Trophoblast cell (in vitro differentiated cells and primary cell): Measurements from ENCODE around the gene ILDR1.

ENCODE experiments used
- DNase-seq, 2 donors: peaks; one replicate each; pipeline ENCODE4 v3.0.0-alpha.2; 2016
- H2AFZ ChIP-seq: 2 replicates; pipeline ENCODE4 v1.6.1; 2013; ENCODE audit warnings: low read length, moderate library complexity, mild to moderate bottlenecking; ENCODE audit not compliant: insufficient read depth, poor library complexity
- H2AK5ac ChIP-seq: 2 replicates; pipeline ENCODE4 v1.6.1; 2013; ENCODE audit warnings: mild to moderate bottlenecking, low read length
- H2BK120ac ChIP-seq: 2 replicates; pipeline ENCODE4 v1.6.1; 2013; ENCODE audit warnings: low read length, mild to moderate bottlenecking, moderate library complexity; ENCODE audit not compliant: insufficient read depth, poor library complexity
- H2BK12ac ChIP-seq: 2 replicates; pipeline ENCODE4 v1.6.1; 2013; ENCODE audit warnings: mild to moderate bottlenecking, low read length, moderate library complexity
- H2BK5ac ChIP-seq: 2 replicates; pipeline ENCODE4 v1.6.1; 2013; ENCODE audit warnings: low read length, low read depth, moderate library complexity, mild to moderate bottlenecking; ENCODE audit not compliant: poor library complexity
- H3K14ac ChIP-seq: 2 replicates; pipeline ENCODE4 v1.6.1; 2013; ENCODE audit warnings: mild to moderate bottlenecking, low read length
- H3K18ac ChIP-seq: 2 replicates; pipeline ENCODE4 v1.6.1; 2013; ENCODE audit warnings: mild to moderate bottlenecking, low read length
- H3K23ac ChIP-seq: 2 replicates; pipeline ENCODE4 v1.6.1; 2013; ENCODE audit warnings: low read length
- H3K27ac ChIP-seq: 2 replicates; pipeline ENCODE4 v1.5.1; 2013; ENCODE audit warnings: low read depth, mild to moderate bottlenecking, inconsistent platforms, low read length, moderate library complexity
- H3K27me3 ChIP-seq: 2 replicates; pipeline ENCODE4 v1.6.1; 2013; ENCODE audit warnings: inconsistent platforms, mild to moderate bottlenecking, low read length, moderate library complexity; ENCODE audit not compliant: insufficient read depth
- H3K36me3 ChIP-seq, 2 experiments: 1 replicate in 1 of 2; 2 replicates in 1 of 2; pipeline ENCODE4 v1.6.1; 2013; ENCODE audit warnings: low read length in 2 of 2, mild to moderate bottlenecking in 2 of 2, moderate library complexity in 1 of 2; ENCODE audit not compliant: insufficient read depth in 2 of 2, control insufficient read depth in 1 of 2
- H3K4ac ChIP-seq: 2 replicates; pipeline ENCODE4 v1.6.1; 2013; ENCODE audit warnings: low read depth, mild to moderate bottlenecking, low read length, moderate library complexity
- H3K4me1 ChIP-seq, 2 experiments: 1 replicate in 1 of 2; 2 replicates in 1 of 2; pipeline ENCODE4 v1.6.1; 2013; ENCODE audit warnings: low read length in 2 of 2, mild to moderate bottlenecking in 2 of 2, moderate library complexity in 1 of 2; ENCODE audit not compliant: insufficient read depth in 2 of 2, control insufficient read depth in 1 of 2
- H3K4me2 ChIP-seq: 2 replicates; pipeline ENCODE4 v1.6.1; 2013; ENCODE audit warnings: inconsistent platforms, mild to moderate bottlenecking, low read length, moderate library complexity
- H3K4me3 ChIP-seq: 2 replicates; pipeline ENCODE4 v1.5.1; 2013; ENCODE audit warnings: mild to moderate bottlenecking, low read depth, low read length, inconsistent platforms
- H3K79me1 ChIP-seq: one replicate; pipeline ENCODE4 v1.6.1; 2013; ENCODE audit warnings: low read length
- H3K79me2 ChIP-seq: 2 replicates; pipeline ENCODE4 v1.6.1; 2013; ENCODE audit warnings: low read length, mild to moderate bottlenecking; ENCODE audit not compliant: control insufficient read depth, insufficient read depth, poor library complexity
- H3K9ac ChIP-seq: 2 replicates; pipeline ENCODE4 v1.6.1; 2013; ENCODE audit warnings: mild to moderate bottlenecking, low read length
- H3K9me3 ChIP-seq: 2 replicates; pipeline ENCODE4 v1.6.1; 2013; ENCODE audit warnings: low read depth, mild to moderate bottlenecking, control low read depth, inconsistent platforms, low read length; ENCODE audit not compliant: insufficient read depth
- H4K12ac ChIP-seq: 2 replicates; pipeline ENCODE4 v1.6.1; 2013; ENCODE audit warnings: low read depth, mild to moderate bottlenecking, low read length, moderate library complexity
- H4K8ac ChIP-seq: 2 replicates; pipeline ENCODE4 v1.6.1; 2013; ENCODE audit warnings: low read depth, mild to moderate bottlenecking, low read length, moderate library complexity
- H4K91ac ChIP-seq: one replicate; pipeline ENCODE4 v1.6.1; 2013; ENCODE audit warnings: low read depth, mild to moderate bottlenecking, low read length, moderate library complexity
- WGBS: extraction: QIAGEN DNeasy Blood & Tissue Kit; methylation state at CpG from one replicate; pipeline ENCODE4 v1.1.7; 2013; ENCODE audit warnings: missing lambda C conversion rate; ENCODE audit not compliant: insufficient read length, insufficient coverage; ENCODE audit errors: extremely low coverage; 5-methylcytosine and 5-hydroxymethylcytosine counted together

ILDR1 gene

DNA sequence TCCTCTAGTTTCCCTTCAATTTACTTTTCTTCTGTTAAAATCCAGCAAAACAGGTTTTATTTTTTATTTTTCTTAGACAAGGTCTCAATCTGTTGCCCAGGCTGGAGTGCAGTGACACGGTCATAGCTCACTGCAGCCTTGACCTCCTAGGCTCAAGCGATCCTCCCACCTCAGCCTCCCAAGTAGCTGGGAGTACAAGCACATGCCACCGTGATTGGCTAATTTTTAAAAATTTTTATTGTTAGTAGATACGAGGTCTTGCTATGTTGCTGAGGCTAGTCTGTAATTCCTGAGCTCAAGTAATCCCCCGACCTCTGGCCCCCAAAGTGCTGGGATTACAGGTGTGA lies 41.6 kb downstream of the ILDR1 start:
- no peak overlapping the region for H2BK5ac ChIP-seq
- H3K27ac ChIP-seq = no peak overlapping the region
- no peaks in the 10 kb centered on the region for H3K27me3 ChIP-seq
- no peak overlapping the region for H2AK5ac ChIP-seq
- H3K18ac ChIP-seq = no peak overlapping the region
- H3K9ac ChIP-seq = no peak overlapping the region
- no peaks in the 10 kb centered on the region for H3K36me3 ChIP-seq
- H3K23ac ChIP-seq = no peak overlapping the region
- H3K4ac ChIP-seq = no peak overlapping the region
- no peak overlapping the region for H2BK120ac ChIP-seq
- H3K4me3 ChIP-seq = no peak overlapping the region
- H2BK12ac ChIP-seq = no peak overlapping the region
- H3K4me2 ChIP-seq = no peak overlapping the region
- WGBS = no CpG with 5 or more reads among the region's 5 CpGs
- no peak overlapping the region for H2AFZ ChIP-seq
- no peak overlapping the region for H4K91ac ChIP-seq
- no peak overlapping the region for H3K14ac ChIP-seq
- no peak overlapping the region for H4K8ac ChIP-seq
- H3K79me1 ChIP-seq = no peaks in the 10 kb centered on the region
- no peaks in the 10 kb centered on the region for H3K79me2 ChIP-seq
- H3K4me1 ChIP-seq = no peaks in the 10 kb centered on the region
- no peak for DNase-seq
- H3K9me3 ChIP-seq = no peaks in the 10 kb centered on the region
- no peak overlapping the region for H4K12ac ChIP-seq

DNA sequence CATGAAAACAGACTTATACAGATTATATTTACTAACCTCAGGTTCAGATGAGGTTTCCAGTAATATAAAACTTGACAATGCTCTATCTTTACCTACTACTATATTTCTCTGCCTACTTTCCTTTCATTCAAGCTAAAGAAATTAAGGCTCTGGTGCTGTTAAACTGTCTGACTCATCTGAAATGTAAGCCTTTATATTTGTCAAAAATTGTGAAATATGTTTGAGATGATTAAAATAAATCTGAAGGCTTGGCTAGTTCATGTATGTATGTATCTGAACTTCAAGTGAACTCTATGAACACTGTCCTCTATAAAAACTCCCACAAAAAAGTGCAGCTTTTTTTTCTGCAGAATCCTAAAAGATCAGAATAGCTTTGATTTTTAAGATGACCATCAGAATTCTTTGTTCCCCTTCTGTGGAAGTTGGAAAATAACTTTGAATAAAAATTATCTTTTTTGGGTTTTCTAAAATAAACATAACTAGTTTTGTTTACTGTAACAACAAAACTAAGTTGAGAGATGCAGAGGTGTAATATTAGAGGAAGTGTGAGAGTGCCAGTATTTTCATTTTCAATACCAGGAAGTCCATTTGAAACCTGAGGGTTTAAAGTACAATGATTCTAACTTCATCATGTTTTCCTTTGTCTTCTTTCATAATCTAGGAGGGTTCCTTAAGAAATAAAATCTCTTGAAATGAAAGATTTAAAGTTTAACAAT lies 42.2 kb downstream of the ILDR1 start:
- H4K12ac ChIP-seq = no peak overlapping the region
- H4K8ac ChIP-seq = no peak overlapping the region
- H4K91ac ChIP-seq = no peak overlapping the region
- H3K36me3 ChIP-seq = no peaks in the 10 kb centered on the region
- no peak overlapping the region for H3K4ac ChIP-seq
- H3K27me3 ChIP-seq = no peaks in the 10 kb centered on the region
- H3K4me1 ChIP-seq = no peaks in the 10 kb centered on the region
- H2BK120ac ChIP-seq = no peak overlapping the region
- H3K18ac ChIP-seq = no peak overlapping the region
- no peak overlapping the region for H2BK5ac ChIP-seq
- H3K23ac ChIP-seq = no peak overlapping the region
- no peaks in the 10 kb centered on the region for H3K9me3 ChIP-seq
- no peaks in the 10 kb centered on the region for H3K79me1 ChIP-seq
- no peak overlapping the region for H3K9ac ChIP-seq
- no peak overlapping the region for H2AK5ac ChIP-seq
- DNase-seq = no peak
- H3K79me2 ChIP-seq = no peaks in the 10 kb centered on the region
- no peak overlapping the region for H3K4me2 ChIP-seq
- no peak overlapping the region for H3K4me3 ChIP-seq
- no peak overlapping the region for H2AFZ ChIP-seq
- H2BK12ac ChIP-seq = no peak overlapping the region
- no peak overlapping the region for H3K27ac ChIP-seq
- no peak overlapping the region for H3K14ac ChIP-seq

- Histone ChIP-seq H3K4me1 (no peaks in the 10 kb centered on the region), H3K9me3 (no peaks in the 10 kb centered on the region), H3K14ac (no peak overlapping the region), H2BK120ac (no peak overlapping the region), H3K4ac (no peak overlapping the region), H3K4me2 (no peak overlapping the region), H3K36me3 (no peaks in the 10 kb centered on the region), H4K91ac (no peak overlapping the region), H2AFZ (no peak overlapping the region), H3K4me3 (no peak overlapping the region), H3K27me3 (no peaks in the 10 kb centered on the region), H4K8ac (no peak overlapping the region), H2BK12ac (no peak overlapping the region), H3K23ac (no peak overlapping the region), H3K18ac (no peak overlapping the region), H4K12ac (no peak overlapping the region), H2AK5ac (no peak overlapping the region), H2BK5ac (no peak overlapping the region), H3K9ac (no peak overlapping the region), H3K79me2 (no peaks in the 10 kb centered on the region), H3K27ac (no peak overlapping the region), H3K79me1 (no peaks in the 10 kb centered on the region)
- no peak for DNase-seq
- whole genome bisulfite sequencing = no CpG with 5 or more reads among the region's 2 CpGs
Measured at GRCh38 chr3:121979246-121979645, 42.8 kb downstream of the ILDR1 start.

DNA sequence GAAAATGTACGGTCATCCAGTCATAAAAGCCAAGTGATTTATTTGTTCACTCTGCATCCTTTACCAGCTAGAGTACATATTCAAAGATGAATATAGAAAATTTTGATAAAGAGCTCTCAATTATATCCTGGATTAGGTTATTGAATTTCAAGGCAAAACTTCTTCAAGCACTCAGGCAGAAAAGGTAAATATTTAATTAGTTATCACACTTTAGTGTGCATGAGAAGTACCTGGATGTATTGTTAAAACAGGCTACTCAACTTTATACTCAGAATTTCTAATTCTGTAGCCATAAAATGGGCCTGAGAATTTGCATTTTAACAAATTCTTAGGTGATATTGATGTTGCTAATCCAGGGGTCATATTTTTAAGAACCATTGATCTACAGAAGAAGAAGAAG lies 45.3 kb downstream of the ILDR1 start:
- Histone ChIP-seq H3K4me2 (no peak overlapping the region), H3K79me1 (no peaks in the 10 kb centered on the region), H2BK120ac (no peak overlapping the region), H3K27me3 (no peaks in the 10 kb centered on the region), H2BK12ac (no peak overlapping the region), H4K91ac (no peak overlapping the region), H3K9me3 (peaks cover 3% of the 10 kb centered on the region), H3K23ac (no peak overlapping the region), H2BK5ac (no peak overlapping the region), H3K27ac (no peak overlapping the region), H3K4me1 (no peaks in the 10 kb centered on the region), H2AFZ (no peak overlapping the region), H2AK5ac (no peak overlapping the region), H3K18ac (no peak overlapping the region), H3K4ac (no peak overlapping the region), H4K12ac (no peak overlapping the region), H4K8ac (no peak overlapping the region), H3K9ac (no peak overlapping the region), H3K14ac (no peak overlapping the region), H3K4me3 (no peak overlapping the region), H3K36me3 (no peaks in the 10 kb centered on the region), H3K79me2 (no peaks in the 10 kb centered on the region)
- DNase-seq = no peak
- WGBS = no CpG with 5 or more reads among the region's 1 CpG
